K562 (cell line): ENCODE results near the gene PXDC1. TPM values are rescaled to one million over a fixed set of nuclear protein-coding genes. Genes with fewer than 3 reads are reported as not detected.
A peak's percentile ranks its signal among the peaks of the same experiment; 100 is the strongest.

Experiments used
- ATAC-seq: fragments of 200-7000 bp; cut with Tn5 transposase; 3 replicates; pipeline ENCODE4 v1.9.1; 2020; ENCODE audit warnings: moderate library complexity
- BruUV-seq: library from RNA; stranded (reverse); fragments of 400-500 nt; replicated peaks from 2 replicates; lab custom pipeline; 2021; lab: Mats Ljungman, UMichigan
- CTCF ChIA-PET: fragments of 300-600 bp; formaldehyde crosslinking; extraction: SDS; loops from one replicate; lab custom pipeline; 2021; ENCODE audit warnings: low intra/inter-chr PET ratio; lab: Yijun Ruan, JAX
- POLR2A ChIA-PET: fragments of 300-600, 350-650 bp; sonication (Branson Sonifier 250); formaldehyde crosslinking; extraction: SDS; loops from one replicate; lab custom pipeline; 2021; ENCODE audit warnings: antibody characterized with exemption, inconsistent platforms; lab: Yijun Ruan, JAX
- DNase-seq, 4 experiments: peaks; one replicate each; pipeline versions ENCODE4 v3.0.0 to v3.0.0-alpha.2; 2011 to 2018; ENCODE audit warnings: low spot score in 3 of 4, mixed read lengths in 3 of 4; ENCODE audit errors: extremely low read depth in 1 of 4
- FAIRE-seq: peaks from 2 replicates; lab custom pipeline; 2011; peaks lifted over from hg19 to GRCh38; lab: Jason Lieb, UNC
- H2AFZ ChIP-seq: 2 replicates; pipeline ENCODE4 v1.6.0; 2011; ENCODE audit warnings: low read depth, low read length, control low read depth, inconsistent platforms
- H3K27ac ChIP-seq: fragments of 200-600 bp; 3 replicates; pipeline ENCODE4 v1.8.0; 2011; ENCODE audit warnings: low read depth, mild to moderate bottlenecking, control low read depth, inconsistent platforms, low read length, moderate library complexity, mixed read lengths; ENCODE audit errors: extremely low read depth
- H3K27me3 ChIP-seq, 2 experiments: fragments of 300-600 bp in 1 of 2; 2 replicates in 1 of 2; 3 replicates in 1 of 2; pipeline versions ENCODE4 v1.6.0 to v1.8.0; 2011; ENCODE audit warnings: inconsistent platforms in 2 of 2, low read length in 2 of 2, mild to moderate bottlenecking in 1 of 2, mixed read lengths in 1 of 2, moderate library complexity in 1 of 2; ENCODE audit not compliant: control insufficient read depth in 2 of 2, insufficient read depth in 2 of 2
- H3K36me3 ChIP-seq: fragments of 300-600 bp; 3 replicates; pipeline ENCODE4 v1.8.0; 2011; ENCODE audit warnings: mild to moderate bottlenecking, low read length, inconsistent platforms; ENCODE audit not compliant: control insufficient read depth, insufficient read depth
- H3K4me1 ChIP-seq, 2 experiments: fragments of 200-600 bp in 1 of 2; replicated peaks in 1 of 2; 2 replicates in 1 of 2; 3 replicates in 1 of 2; pipeline versions ENCODE4 v1.5.1 to v1.8.0; 2011; ENCODE audit warnings: inconsistent platforms in 2 of 2, low read length in 2 of 2, mild to moderate bottlenecking in 1 of 2, mixed read lengths in 1 of 2, moderate library complexity in 1 of 2; ENCODE audit not compliant: control insufficient read depth in 2 of 2, insufficient read depth in 2 of 2
- H3K4me2 ChIP-seq: 2 replicates; pipeline ENCODE4 v1.6.1; 2011; ENCODE audit warnings: low read length, control low read depth, inconsistent platforms, mixed read lengths; ENCODE audit not compliant: insufficient read depth
- H3K4me3 ChIP-seq: fragments of 200-600 bp; sonication (generic), shearing (Covaris generic); 2 replicates; pipeline ENCODE4 v1.5.1; 2016; ENCODE audit warnings: control low read depth, inconsistent platforms
- H3K79me2 ChIP-seq: fragments of 200-600 bp; 3 replicates; pipeline ENCODE4 v1.8.0; 2011; ENCODE audit warnings: low read length, inconsistent platforms; ENCODE audit not compliant: control insufficient read depth, insufficient read depth
- H3K9ac ChIP-seq, 2 experiments: 2 replicates each; pipeline versions ENCODE4 v1.6.0 to v1.6.1; 2011; ENCODE audit warnings: low read depth in 2 of 2, low read length in 2 of 2, control low read depth in 1 of 2, inconsistent platforms in 1 of 2, mild to moderate bottlenecking in 1 of 2, mixed read lengths in 1 of 2; ENCODE audit not compliant: insufficient read depth in 1 of 2
- H3K9me1 ChIP-seq: one replicate; pipeline ENCODE4 v1.6.0; 2011; ENCODE audit warnings: inconsistent platforms, mild to moderate bottlenecking, low read length, moderate library complexity; ENCODE audit not compliant: control insufficient read depth, insufficient read depth
- H3K9me3 ChIP-seq: replicated peaks from 2 replicates; pipeline ENCODE4 v1.5.1; 2011; ENCODE audit warnings: low read depth, low read length, inconsistent platforms; ENCODE audit not compliant: control insufficient read depth, insufficient read depth
- H4K20me1 ChIP-seq: replicated peaks from 2 replicates; pipeline ENCODE4 v1.6.1; 2011; ENCODE audit warnings: low read length, inconsistent platforms, mixed read lengths; ENCODE audit not compliant: control insufficient read depth, insufficient read depth
- ETV5 ChIP-seq: sonication (generic); formaldehyde crosslinking; IDR thresholded peaks from 2 replicates; pipeline ENCODE4 v1.4.0; 2020; ENCODE audit warnings: low read depth, mild to moderate bottlenecking, missing genetic modification reagents
- MAFG ChIP-seq: fragments of 450-650 bp; conservative IDR thresholded peaks from 2 replicates; pipeline ENCODE4 v1.6.1; 2016; ENCODE audit warnings: missing genetic modification characterization, missing compliant biosample characterization
- NCOA4 ChIP-seq: fragments of 450-650 bp; IDR thresholded peaks from 2 replicates; pipeline ENCODE4 v1.6.1; 2018; ENCODE audit warnings: mild to moderate bottlenecking; ENCODE audit not compliant: partially characterized antibody
- RBM25 ChIP-seq: fragments of 200-400 bp; formaldehyde crosslinking; IDR thresholded peaks from 2 replicates; pipeline ENCODE4 v1.6.1; 2018; ENCODE audit warnings: low read length, low read depth, moderate library complexity; ENCODE audit not compliant: severe bottlenecking
- TEAD4 ChIP-seq, 2 experiments: sonication (generic) in 1 of 2; formaldehyde crosslinking in 1 of 2; IDR thresholded peaks; 2 replicates each; pipeline versions ENCODE4 v1.6.1 to v1.8.0; 2012 to 2022; ENCODE audit warnings: borderline replicate concordance in 1 of 2, inconsistent platforms in 1 of 2, low read length in 1 of 2, mild to moderate bottlenecking in 1 of 2, missing genetic modification reagents in 1 of 2
- ZNF124 ChIP-seq: sonication (generic); formaldehyde crosslinking; IDR thresholded peaks from 2 replicates; pipeline ENCODE4 v1.8.1; 2022; ENCODE audit warnings: missing genetic modification reagents
- ZNF165 ChIP-seq: fragments of 250-450 bp; sonication (Bioruptor Pico); IDR thresholded peaks from 2 replicates; pipeline ENCODE4 v1.4.0; 2020; ENCODE audit warnings: borderline replicate concordance
- ZNF707 ChIP-seq: fragments of 250-450 bp; sonication (Bioruptor Pico); conservative IDR thresholded peaks from 2 replicates; pipeline ENCODE4 v1.8.0; 2022; ENCODE audit warnings: inconsistent platforms, mild to moderate bottlenecking, moderate library complexity
- ZNF76 ChIP-seq: fragments of 250-450 bp; sonication (Bioruptor Pico); IDR thresholded peaks from 2 replicates; pipeline ENCODE4 v1.4.0; 2020; ENCODE audit warnings: mild to moderate bottlenecking, moderate library complexity, borderline replicate concordance
- WGBS: fragments of 100-300 bp; shearing (Covaris generic); methylation state at CpG from one replicate; pipeline ENCODE4 v1.1.6; 2016; ENCODE audit warnings: low coverage, mixed read lengths; ENCODE audit not compliant: insufficient coverage; ENCODE audit errors: missing lambda C conversion rate; 5-methylcytosine and 5-hydroxymethylcytosine counted together
- in situ Hi-C: fragments of 300-500 bp; cut with MboI; formaldehyde crosslinking; loops from 4 replicates; pipeline ENCODE4 v1.15.0; 2018; ENCODE audit warnings: inconsistent platforms, mixed read lengths
- intact Hi-C: fragments of 100-400 bp; cut with micrococcal nuclease; formaldehyde crosslinking; loops from 2 replicates; pipeline ENCODE4 v1.14.2; 2022
- polyA plus RNA-seq, 8 experiments: library from polyadenylated mRNA; depleted of rRNA in 4 of 8; stranded (reverse) in 5 of 8; unstranded in 3 of 8; fragments of >200 nt; fragmentation: Nextera tagmentation in 2 of 8; fragmentation: Illumina TruSeq in 1 of 8; extraction: Ambion mirVana in 2 of 8; extraction: Trizol in 1 of 8; gene quantifications; 2 replicates each; pipeline versions ENCODE4 v1.2.1 to v1.2.3, GENCODE V29; 2011 to 2014; ENCODE audit warnings: inconsistent platforms in 1 of 8, missing spikeins in 1 of 8
- total RNA-seq, 7 experiments: library from RNA; depleted of rRNA in 6 of 7; stranded (reverse); fragments of >200 nt in 6 of 7; fragmentation: Illumina TruSeq in 2 of 7; extraction: Trizol in 2 of 7; gene quantifications; 2 replicates each; pipeline versions ENCODE4 v1.2.1 to v1.2.3, GENCODE V29; 2011 to 2021; ENCODE audit warnings: low replicate concordance in 1 of 7

Gene PXDC1
- total and polyA plus RNA-seq, 9 of the 15 experiments (the other 6 are each of a cell fraction or from before 2014, with no cell fraction given), result 0.09 to 0.33 (median 0.16) TPM; not detected in 5

- Histone ChIP-seq H3K4me3 (no peak overlapping the region), H3K4me1 (no peaks in the 10 kb centered on the region), H3K36me3 (no peaks in the 10 kb centered on the region), H3K4me2 (no peak overlapping the region), H3K9me1 (no peaks in the 10 kb centered on the region), H3K9me3 (no peaks in the 10 kb centered on the region), H3K79me2 (no peaks in the 10 kb centered on the region), H2AFZ (no peak overlapping the region), H4K20me1 (no peaks in the 10 kb centered on the region; the same call in 1 of the 2 replicates), H3K27me3 (peaks cover 52 to 77% of the 10 kb centered on the region in 2 experiments), H3K27ac (no peak overlapping the region), H3K9ac (no peak overlapping the region)
- DNase-seq, result no peak
- no peak for ATAC-seq
- no peak for TF ChIP-seq MAFG
- TF ChIP-seq ZNF124 (CRISPR knock-in tag), result no peak
- TF ChIP-seq NCOA4, result no peak
- ChIA-PET POLR2A (interaction anchor here (0.6 kb wide), 2 partner anchors 127 to 244 kb away, joined by 3 read pairs; no protein-coding TSS in a partner anchor), CTCF (no interaction called here)
- FAIRE-seq, result no peak
- WGBS, result 9% methylated on average over 4 of the region's 4 CpGs
- intact Hi-C loops, result no loop called here
- in situ Hi-C loops, result no loop called here
- BruUV-seq, result no TSS peak
Observed at GRCh38 chr6:3786141-3786540, 34.6 kb upstream of the PXDC1 start.

GRCh38 chr6:3785745-3786098 is 34.2 kb upstream of the PXDC1 start:
- FAIRE-seq (no peak), ATAC-seq (no peak)
- CTCF ChIA-PET, result no interaction called here

More at GRCh38 chr6:3785745-3786098, 34.2 kb upstream of the PXDC1 start:
- no peak for DNase-seq
- no peaks in the 10 kb centered on the region for H3K9me1 ChIP-seq
- no peak overlapping the region for H3K9ac ChIP-seq
- BruUV-seq, result no TSS peak
- H3K4me1 ChIP-seq, result no peaks in the 10 kb centered on the region
- 4% methylated on average over 5 of the region's 5 CpGs for WGBS
- H3K36me3 ChIP-seq, result no peaks in the 10 kb centered on the region
- no peak overlapping the region for H3K4me3 ChIP-seq
- no peak overlapping the region for H2AFZ ChIP-seq
- no peak overlapping the region for H3K4me2 ChIP-seq
- no peaks in the 10 kb centered on the region for H3K79me2 ChIP-seq
- intact Hi-C loops (no loop called here), in situ Hi-C loops (no loop called here)
- POLR2A ChIA-PET, result interaction anchor here (0.6 kb wide), 2 partner anchors 128 to 243 kb away, joined by 3 read pairs; no protein-coding TSS in a partner anchor
- no peaks in the 10 kb centered on the region for H3K9me3 ChIP-seq
- H3K27ac ChIP-seq, result no peak overlapping the region
- TF ChIP-seq RBM25 (peak; percentile 41), ZNF707 (CRISPR knock-in tag) (no peak), ETV5 (no peak), TEAD4 (IDR thresholded peaks at IDR 0.05; ENCODE audit: low read length) (no peak), TEAD4 (CRISPR knock-in tag; IDR thresholded peaks at IDR 0.05; ENCODE audit: borderline replicate concordance) (no peak), ZNF165 (CRISPR knock-in tag) (no peak), ZNF76 (CRISPR knock-in tag) (no peak)
- peaks cover 56 to 81% of the 10 kb centered on the region in 2 experiments for H3K27me3 ChIP-seq
- H4K20me1 ChIP-seq, result no peaks in the 10 kb centered on the region; the same call in 1 of the 2 replicates
